GM23338 (cell line): ENCODE measurements around the gene LINGO1. TPM values are rescaled to one million over a fixed set of nuclear protein-coding genes. Genes with fewer than 3 reads are reported as not detected.

Experiments used
- ATAC-seq: fragments of 200-7000 bp; cut with Tn5 transposase; 3 replicates; pipeline ENCODE4 v1.9.1; 2020
- DNase-seq: peaks from one replicate; pipeline ENCODE4 v3.0.0-alpha.2; 2015; ENCODE audit warnings: low spot score
- H2AFZ ChIP-seq: fragments of 200-600 bp; sonication (generic); 2 replicates; pipeline ENCODE4 v1.8.0; 2016; ENCODE audit warnings: antibody characterized with exemption, mild to moderate bottlenecking, moderate library complexity
- H3F3A ChIP-seq: fragments of 200-600 bp; sonication (generic); replicated peaks from 2 replicates; pipeline ENCODE4 v1.8.0; 2017; ENCODE audit warnings: antibody characterized with exemption, mixed run types, low read depth
- H3K27ac ChIP-seq: fragments of 200-600 bp; sonication (generic); 2 replicates; pipeline ENCODE4 v1.6.1; 2016; ENCODE audit warnings: low read depth
- H3K27me3 ChIP-seq: fragments of 200-600 bp; sonication (generic); 2 replicates; pipeline ENCODE4 v1.8.0; 2016; ENCODE audit warnings: mild to moderate bottlenecking, mixed run types, moderate library complexity; ENCODE audit not compliant: insufficient read depth
- H3K36me3 ChIP-seq: fragments of 200-600 bp; sonication (generic); 2 replicates; pipeline ENCODE4 v1.8.0; 2016; ENCODE audit warnings: mild to moderate bottlenecking; ENCODE audit not compliant: insufficient read depth
- H3K4me1 ChIP-seq: fragments of 200-600 bp; sonication (generic); 2 replicates; pipeline ENCODE4 v1.8.0; 2016; ENCODE audit warnings: mild to moderate bottlenecking, moderate library complexity; ENCODE audit not compliant: insufficient read depth
- H3K4me2 ChIP-seq: fragments of 200-600 bp; sonication (generic); 2 replicates; pipeline ENCODE4 v1.7.1; 2017; ENCODE audit warnings: mixed run types
- H3K4me3 ChIP-seq: fragments of 200-600 bp; sonication (generic); 2 replicates; pipeline ENCODE4 v1.6.1; 2016; ENCODE audit warnings: mixed run types
- H3K79me2 ChIP-seq: fragments of 200-600 bp; sonication (generic); replicated peaks from 2 replicates; pipeline ENCODE4 v1.8.0; 2017; ENCODE audit warnings: mild to moderate bottlenecking; ENCODE audit not compliant: insufficient read depth
- H3K9me2 ChIP-seq: fragments of 200-600 bp; sonication (generic); 2 replicates; pipeline ENCODE4 v1.8.0; 2017; ENCODE audit not compliant: insufficient read depth
- H4K20me1 ChIP-seq: fragments of 200-600 bp; sonication (generic); replicated peaks from 2 replicates; pipeline ENCODE4 v1.8.0; 2017; ENCODE audit warnings: mild to moderate bottlenecking; ENCODE audit not compliant: insufficient read depth
- H3K27ac Mint-ChIP-seq: 2 replicates; pipeline ENCODE4 v1.8.0; 2020; ENCODE audit warnings: inconsistent platforms, mild to moderate bottlenecking, moderate library complexity, mixed read lengths
- H3K27me3 Mint-ChIP-seq: 3 replicates; pipeline ENCODE4 v1.8.0; 2022; ENCODE audit warnings: low read depth, mild to moderate bottlenecking, moderate library complexity, mixed read lengths, inconsistent platforms; ENCODE audit not compliant: insufficient read depth, poor library complexity
- H3K36me3 Mint-ChIP-seq: 3 replicates; pipeline ENCODE4 v1.8.0; 2021; ENCODE audit warnings: low read depth, mild to moderate bottlenecking, inconsistent platforms, moderate library complexity, mixed read lengths
- H3K4me1 Mint-ChIP-seq: 3 replicates; pipeline ENCODE4 v1.8.0; 2020; ENCODE audit warnings: mild to moderate bottlenecking, inconsistent platforms, mixed read lengths
- H3K4me3 Mint-ChIP-seq: 3 replicates; pipeline ENCODE4 v1.8.0; 2021; ENCODE audit warnings: moderate library complexity, mild to moderate bottlenecking, inconsistent platforms, mixed read lengths
- H3K9me3 Mint-ChIP-seq: 3 replicates; pipeline ENCODE4 v1.8.0; 2020; ENCODE audit warnings: moderate library complexity, mild to moderate bottlenecking, inconsistent platforms, mixed read lengths
- JUNB ChIP-seq: IDR thresholded peaks from one replicate; pipeline ENCODE4 v1.6.1; 2016; ENCODE audit warnings: antibody characterized with exemption; ENCODE audit not compliant: unreplicated experiment
- POLR2AphosphoS5 ChIP-seq: IDR thresholded peaks from 2 replicates; pipeline ENCODE4 v1.6.1; 2016; ENCODE audit warnings: antibody characterized with exemption, low read depth
- REST ChIP-seq: IDR thresholded peaks from one replicate; pipeline ENCODE4 v1.6.1; 2018; ENCODE audit warnings: antibody characterized with exemption; ENCODE audit not compliant: unreplicated experiment
- STAT1 ChIP-seq: IDR thresholded peaks from one replicate; pipeline ENCODE4 v1.6.1; 2016; ENCODE audit warnings: antibody characterized with exemption; ENCODE audit not compliant: unreplicated experiment
- polyA plus RNA-seq: library from polyadenylated mRNA; unstranded; fragments of >200 nt; fragmentation: Nextera tagmentation; extraction: Ambion mirVana; gene quantifications from 2 replicates; pipeline ENCODE4 v1.2.1, GENCODE V29; 2016
- total RNA-seq: library from RNA; depleted of rRNA; stranded (reverse); fragments of >200 nt; shearing (Covaris generic); gene quantifications from 2 replicates; pipeline ENCODE4 v1.2.3, GENCODE V29; 2014
- TF ChIP-seq, protein P1 (sequence below), 2 experiments: fragments of 200-600 bp in 1 of 2; sonication (generic) in 1 of 2; conservative IDR thresholded peaks; 2 replicates each; pipeline versions ENCODE4 v1.5.1 to v1.6.1; 2016 to 2017; ENCODE audit warnings: antibody characterized with exemption in 2 of 2, low read depth in 2 of 2, mild to moderate bottlenecking in 2 of 2, moderate library complexity in 1 of 2

LINGO1 gene
- total and polyA plus RNA-seq, 2 experiments from 2014 or later, result 16.9 to 63.1 TPM

DNA sequence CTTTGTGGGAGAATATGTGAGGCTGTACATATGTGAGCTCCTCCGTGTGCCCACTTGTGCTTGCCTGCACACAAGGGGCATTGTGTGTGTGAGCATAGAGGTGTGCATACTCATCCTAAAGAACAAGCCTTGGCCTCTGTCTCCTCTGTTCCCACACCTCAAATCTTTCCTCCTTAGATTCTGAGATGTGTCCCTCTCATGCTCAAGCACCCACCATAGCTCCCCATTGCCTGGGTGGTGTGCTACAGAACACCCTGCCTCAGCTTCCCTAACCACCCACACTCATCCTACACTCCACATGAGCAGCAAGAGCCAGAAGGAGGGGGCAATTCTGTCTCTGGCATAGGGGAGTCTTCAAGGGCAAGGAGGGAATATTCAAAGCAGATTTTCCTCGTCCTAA is 27.7 kb downstream of the LINGO1 start (continued):
- TF ChIP-seq, protein P1, sequence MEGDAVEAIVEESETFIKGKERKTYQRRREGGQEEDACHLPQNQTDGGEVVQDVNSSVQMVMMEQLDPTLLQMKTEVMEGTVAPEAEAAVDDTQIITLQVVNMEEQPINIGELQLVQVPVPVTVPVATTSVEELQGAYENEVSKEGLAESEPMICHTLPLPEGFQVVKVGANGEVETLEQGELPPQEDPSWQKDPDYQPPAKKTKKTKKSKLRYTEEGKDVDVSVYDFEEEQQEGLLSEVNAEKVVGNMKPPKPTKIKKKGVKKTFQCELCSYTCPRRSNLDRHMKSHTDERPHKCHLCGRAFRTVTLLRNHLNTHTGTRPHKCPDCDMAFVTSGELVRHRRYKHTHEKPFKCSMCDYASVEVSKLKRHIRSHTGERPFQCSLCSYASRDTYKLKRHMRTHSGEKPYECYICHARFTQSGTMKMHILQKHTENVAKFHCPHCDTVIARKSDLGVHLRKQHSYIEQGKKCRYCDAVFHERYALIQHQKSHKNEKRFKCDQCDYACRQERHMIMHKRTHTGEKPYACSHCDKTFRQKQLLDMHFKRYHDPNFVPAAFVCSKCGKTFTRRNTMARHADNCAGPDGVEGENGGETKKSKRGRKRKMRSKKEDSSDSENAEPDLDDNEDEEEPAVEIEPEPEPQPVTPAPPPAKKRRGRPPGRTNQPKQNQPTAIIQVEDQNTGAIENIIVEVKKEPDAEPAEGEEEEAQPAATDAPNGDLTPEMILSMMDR (conservative IDR thresholded peaks at IDR 0.05; ENCODE audit: low read depth in 2 of 2), result no peak
- TF ChIP-seq STAT1, result no peak
- TF ChIP-seq REST, result no peak
- no peak for TF ChIP-seq POLR2AphosphoS5

DNA sequence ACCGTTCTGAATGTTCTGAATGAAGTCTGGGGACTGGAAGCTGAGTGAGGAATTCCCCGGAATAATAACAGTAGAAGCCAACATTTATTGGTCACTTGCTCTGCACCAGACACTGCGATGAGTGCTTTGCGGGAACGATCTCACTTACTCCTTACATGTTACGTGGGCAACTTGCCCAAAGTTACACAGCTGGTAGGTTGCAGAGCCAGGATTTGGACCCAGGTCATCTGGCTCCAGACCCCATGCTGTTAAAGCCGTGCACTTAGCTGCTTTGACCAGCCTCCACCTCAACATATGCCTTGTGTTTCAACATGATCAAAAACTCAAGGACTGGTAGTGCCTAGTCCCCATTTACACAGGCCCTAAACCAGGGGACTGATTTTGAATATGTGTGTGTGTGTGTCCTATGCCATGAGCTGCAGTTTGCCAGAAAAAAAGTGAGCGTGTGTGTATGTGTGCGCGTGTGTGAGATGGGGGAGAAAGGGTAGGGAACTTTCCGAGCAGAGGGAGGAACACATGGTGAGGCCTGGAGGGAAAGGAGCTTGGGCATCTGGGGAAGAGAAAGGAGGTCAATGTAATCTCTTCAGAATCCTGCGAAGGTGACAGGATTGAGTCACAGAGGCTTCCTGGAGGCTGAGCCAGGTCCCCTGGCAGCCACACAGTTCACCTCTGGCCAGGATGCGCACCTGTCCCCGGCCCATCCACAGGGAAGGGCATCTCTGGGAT is 28.9 kb downstream of the LINGO1 start:
- Histone ChIP-seq H3K9me2 (no peaks in the 10 kb centered on the region), H3K4me3 (peak overlapping the region; percentile 55), H3K27ac (no peak overlapping the region), H4K20me1 (no peaks in the 10 kb centered on the region), H3K79me2 (no peaks in the 10 kb centered on the region), H2AFZ (peak overlapping the region; percentile 90), H3F3A (0 out of 2 replicates have a peak, but pooled peaks cover 8% of the 10 kb centered on the region), H3K27me3 (no peaks in the 10 kb centered on the region), H3K36me3 (no peaks in the 10 kb centered on the region), H3K4me2 (peak overlapping the region; percentile 78), H3K4me1 (peaks cover 26% of the 10 kb centered on the region)
- no peaks in the 10 kb centered on the region for H3K36me3 Mint-ChIP-seq
- H3K27me3 Mint-ChIP-seq, result peaks cover 15% of the 10 kb centered on the region
- H3K4me1 Mint-ChIP-seq, result peaks cover 47% of the 10 kb centered on the region
- DNase-seq (no peak), ATAC-seq (peak; percentile 17)
- TF ChIP-seq JUNB (no peak), POLR2AphosphoS5 (no peak)
- TF ChIP-seq, protein P1 (conservative IDR thresholded peaks at IDR 0.05; ENCODE audit: low read depth in 2 of 2), result no peak
- H3K4me3 Mint-ChIP-seq, result no peak overlapping the region; the same call in 2 of the 3 replicates
- no peak overlapping the region for H3K27ac Mint-ChIP-seq
- peaks cover 3% of the 10 kb centered on the region; the same call in 1 of the 3 replicates for H3K9me3 Mint-ChIP-seq
